ENCODE measurements around the gene MAPK6. TPM values are rescaled to one million over a fixed set of nuclear protein-coding genes. Genes with fewer than 3 reads are reported as not detected.

The MAPK6 gene
- total and polyA plus RNA-seq, 12 donors: 2.9 to 48.0 (median 17.1) TPM

- H3K4me3 ChIP-seq: no peak overlapping the region
- no peaks in the 10 kb centered on the region for H3K4me1 ChIP-seq (replicated peaks in 1 of 2)
- H3K36me3 ChIP-seq (replicated peaks in 1 of 2): no peaks in the 10 kb centered on the region
- no peaks in the 10 kb centered on the region for H3K27me3 ChIP-seq
- intact Hi-C loops (cut with DNase I): loop anchor here in 1 of 2 donors (10.0 kb wide), 2 partner anchors 51 to 109 kb away; partner anchors contain the start of gene LEO1
- no peaks in the 10 kb centered on the region for H3K9me3 ChIP-seq (replicated peaks in 1 of 3)
- DNase-seq: no peak
- WGBS, 4 donors: 76 to 86% (median 78%) methylated on average over 4 of the region's 4 CpGs
- TF ChIP-seq POLR2A (IDR thresholded peaks at IDR 0.05): no peak
- TF ChIP-seq CTCF (IDR thresholded peaks at IDR 0.05): no peak
- H3K27ac ChIP-seq: no peak overlapping the region
Observed at GRCh38 chr15:52083603-52084002, 64.6 kb downstream of the MAPK6 start.

DNA sequence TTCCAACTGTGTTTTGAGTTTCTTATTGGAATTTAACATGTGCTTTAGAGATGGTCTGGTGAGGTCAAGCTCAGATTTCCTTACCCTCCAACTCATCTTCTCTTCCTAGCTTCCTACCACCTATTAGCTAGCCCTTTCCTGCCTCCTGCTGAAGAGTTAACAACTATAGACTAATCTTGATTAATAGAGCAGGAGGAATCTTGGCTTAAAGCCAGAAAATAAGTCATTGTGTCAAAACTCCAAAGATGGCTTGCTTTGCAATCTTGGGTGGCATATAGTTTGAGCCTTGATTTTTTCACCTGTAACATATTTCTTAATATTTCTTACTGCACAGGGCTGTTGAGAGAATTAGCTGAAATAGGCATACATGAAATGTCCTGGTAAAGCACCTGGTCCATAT, 66.3 kb downstream of the MAPK6 start:
- H3K36me3 ChIP-seq (replicated peaks in 1 of 2): no peaks in the 10 kb centered on the region
- H3K27ac ChIP-seq: no peak overlapping the region
- H3K4me3 ChIP-seq: no peak overlapping the region
- intact Hi-C loops (cut with DNase I): loop anchor here in 1 of 2 donors (10.0 kb wide), 2 partner anchors 50 to 110 kb away; partner anchors contain the start of gene LEO1
- H3K4me1 ChIP-seq (replicated peaks in 1 of 2): no peaks in the 10 kb centered on the region
- DNase-seq: no peak
- TF ChIP-seq POLR2A (IDR thresholded peaks at IDR 0.05): no peak
- TF ChIP-seq CTCF (IDR thresholded peaks at IDR 0.05): no peak
- peaks cover 0 to 6% (median 4%) of the 10 kb centered on the region in 3 donors for H3K9me3 ChIP-seq (replicated peaks in 1 of 3)
- H3K27me3 ChIP-seq: no peaks in the 10 kb centered on the region

DNA sequence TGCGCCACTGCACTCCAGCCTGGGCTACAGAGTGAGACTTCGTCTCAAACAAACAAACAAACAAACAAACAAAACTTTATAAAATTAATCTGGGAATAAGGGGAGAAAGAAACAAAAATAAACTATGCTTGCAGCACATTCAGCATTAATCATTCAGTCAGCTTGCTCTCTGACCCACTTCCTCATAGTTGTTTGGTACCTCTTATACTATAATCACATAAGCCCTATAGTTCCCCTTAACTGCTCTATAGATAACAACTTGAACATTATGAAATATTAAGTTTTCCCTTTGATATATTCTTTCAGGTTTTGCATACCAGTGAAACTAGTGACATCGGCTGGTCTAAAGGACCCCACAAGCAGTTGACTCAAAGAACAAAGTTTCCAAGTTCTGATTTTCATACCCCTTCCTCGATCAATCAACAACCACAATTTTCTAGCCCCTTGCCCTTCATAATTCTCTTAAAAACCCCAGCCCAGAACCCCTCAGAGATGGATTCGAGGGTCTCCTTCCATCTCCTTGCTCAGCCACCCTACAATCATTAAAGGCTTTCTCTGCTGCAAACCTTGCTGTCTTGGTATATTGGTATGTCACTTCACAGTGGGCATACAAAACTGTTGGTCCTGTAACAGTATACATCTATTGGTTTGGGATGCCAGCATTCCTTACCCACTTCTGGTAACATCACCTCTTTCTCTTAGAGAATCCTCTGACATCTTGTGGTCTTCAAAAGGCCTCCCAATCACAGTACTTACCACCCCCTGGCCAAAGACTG, 67.2 kb downstream of the MAPK6 start:
- no peak for TF ChIP-seq CTCF (IDR thresholded peaks at IDR 0.05)
- TF ChIP-seq POLR2A (IDR thresholded peaks at IDR 0.05): no peak
- intact Hi-C loops (cut with DNase I): loop anchor here in 1 of 2 donors (10.0 kb wide), 2 partner anchors 49 to 111 kb away; partner anchors contain the start of gene LEO1
- Histone ChIP-seq H3K36me3 (replicated peaks in 1 of 2) (no peaks in the 10 kb centered on the region), H3K4me3 (no peak overlapping the region), H3K27ac (no peak overlapping the region), H3K4me1 (replicated peaks in 1 of 2) (no peaks in the 10 kb centered on the region), H3K9me3 (replicated peaks in 1 of 3) (peaks cover 0 to 7% (median 6%) of the 10 kb centered on the region in 3 donors), H3K27me3 (no peaks in the 10 kb centered on the region)
- whole genome bisulfite sequencing, 4 donors: 85 to 90% (median 89%) methylated on average over 5 of the region's 5 CpGs
- no peak for DNase-seq

DNA sequence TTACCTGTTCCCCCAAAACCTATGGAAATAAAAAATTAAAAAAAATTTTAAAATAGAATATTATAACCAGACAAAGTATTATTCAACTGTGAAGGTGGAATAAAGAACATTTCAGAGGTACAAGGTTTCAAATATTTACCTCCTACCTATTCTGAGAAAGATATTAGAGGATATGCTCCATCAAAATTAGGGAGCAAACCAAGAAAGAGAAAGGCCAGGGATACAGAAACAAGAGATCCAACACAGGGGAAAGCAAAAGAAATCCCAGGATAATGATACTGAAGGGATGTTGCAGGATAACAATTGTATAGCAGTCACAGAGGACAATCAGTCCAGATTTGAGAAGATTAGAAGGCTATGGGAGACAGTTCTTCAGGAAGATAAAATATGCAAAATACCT, 71.2 kb downstream of the MAPK6 start:
- no peaks in the 10 kb centered on the region for H3K36me3 ChIP-seq (replicated peaks in 1 of 2)
- H3K4me3 ChIP-seq: no peak overlapping the region
- peaks cover 0 to 7% (median 6%) of the 10 kb centered on the region in 3 donors for H3K9me3 ChIP-seq (replicated peaks in 1 of 3)
- no peak overlapping the region for H3K27ac ChIP-seq
- no peak for TF ChIP-seq CTCF (IDR thresholded peaks at IDR 0.05)
- no peak for TF ChIP-seq POLR2A (IDR thresholded peaks at IDR 0.05)
- intact Hi-C loops (cut with DNase I): no loop called here
- DNase-seq: no peak
- peaks cover 15 to 27% of the 10 kb centered on the region in 2 donors for H3K4me1 ChIP-seq (replicated peaks in 1 of 2)
- no peaks in the 10 kb centered on the region for H3K27me3 ChIP-seq

Data from adrenal gland (tissue), 12 donors.